ENCODE data around the gene KATNB1. TPM values are rescaled to one million over a fixed set of nuclear protein-coding genes. Genes with fewer than 3 reads are reported as not detected.
A peak's percentile ranks its signal among the peaks of the same experiment; 100 is the strongest.

The KATNB1 gene, protein sequence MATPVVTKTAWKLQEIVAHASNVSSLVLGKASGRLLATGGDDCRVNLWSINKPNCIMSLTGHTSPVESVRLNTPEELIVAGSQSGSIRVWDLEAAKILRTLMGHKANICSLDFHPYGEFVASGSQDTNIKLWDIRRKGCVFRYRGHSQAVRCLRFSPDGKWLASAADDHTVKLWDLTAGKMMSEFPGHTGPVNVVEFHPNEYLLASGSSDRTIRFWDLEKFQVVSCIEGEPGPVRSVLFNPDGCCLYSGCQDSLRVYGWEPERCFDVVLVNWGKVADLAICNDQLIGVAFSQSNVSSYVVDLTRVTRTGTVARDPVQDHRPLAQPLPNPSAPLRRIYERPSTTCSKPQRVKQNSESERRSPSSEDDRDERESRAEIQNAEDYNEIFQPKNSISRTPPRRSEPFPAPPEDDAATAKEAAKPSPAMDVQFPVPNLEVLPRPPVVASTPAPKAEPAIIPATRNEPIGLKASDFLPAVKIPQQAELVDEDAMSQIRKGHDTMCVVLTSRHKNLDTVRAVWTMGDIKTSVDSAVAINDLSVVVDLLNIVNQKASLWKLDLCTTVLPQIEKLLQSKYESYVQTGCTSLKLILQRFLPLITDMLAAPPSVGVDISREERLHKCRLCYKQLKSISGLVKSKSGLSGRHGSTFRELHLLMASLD
- total RNA-seq, result 34.7 and 41.5 TPM in 2 replicates

GRCh38 chr16:57735755-57736418, at the start of gene KATNB1:
TSS of gene KATNB1 (plus strand) at chr16:57735770. CDS start at chr16:57737244, 1,474 bp downstream.
- no peak for DNase-seq (ENCODE audit: low read depth)
- peak within 1 kb of the TSS; percentile 99 for H3K4me3 ChIP-seq (ENCODE audit: low read depth, low read length)
- TF ChIP-seq, protein P1, sequence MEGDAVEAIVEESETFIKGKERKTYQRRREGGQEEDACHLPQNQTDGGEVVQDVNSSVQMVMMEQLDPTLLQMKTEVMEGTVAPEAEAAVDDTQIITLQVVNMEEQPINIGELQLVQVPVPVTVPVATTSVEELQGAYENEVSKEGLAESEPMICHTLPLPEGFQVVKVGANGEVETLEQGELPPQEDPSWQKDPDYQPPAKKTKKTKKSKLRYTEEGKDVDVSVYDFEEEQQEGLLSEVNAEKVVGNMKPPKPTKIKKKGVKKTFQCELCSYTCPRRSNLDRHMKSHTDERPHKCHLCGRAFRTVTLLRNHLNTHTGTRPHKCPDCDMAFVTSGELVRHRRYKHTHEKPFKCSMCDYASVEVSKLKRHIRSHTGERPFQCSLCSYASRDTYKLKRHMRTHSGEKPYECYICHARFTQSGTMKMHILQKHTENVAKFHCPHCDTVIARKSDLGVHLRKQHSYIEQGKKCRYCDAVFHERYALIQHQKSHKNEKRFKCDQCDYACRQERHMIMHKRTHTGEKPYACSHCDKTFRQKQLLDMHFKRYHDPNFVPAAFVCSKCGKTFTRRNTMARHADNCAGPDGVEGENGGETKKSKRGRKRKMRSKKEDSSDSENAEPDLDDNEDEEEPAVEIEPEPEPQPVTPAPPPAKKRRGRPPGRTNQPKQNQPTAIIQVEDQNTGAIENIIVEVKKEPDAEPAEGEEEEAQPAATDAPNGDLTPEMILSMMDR (conservative IDR thresholded peaks at IDR 0.05; ENCODE audit: low read depth, low read length), result no peak

GRCh38 chr16:57686577-57686976, 49.0 kb upstream of the KATNB1 start:
- no peak overlapping the region for H3K4me3 ChIP-seq (ENCODE audit: low read depth, low read length)
- no peak for DNase-seq (ENCODE audit: low read depth)
- TF ChIP-seq, protein P1 (conservative IDR thresholded peaks at IDR 0.05; ENCODE audit: low read depth, low read length), result no peak

- no peak overlapping the region for H3K4me3 ChIP-seq (ENCODE audit: low read depth, low read length)
- TF ChIP-seq, protein P1 (conservative IDR thresholded peaks at IDR 0.05; ENCODE audit: low read depth, low read length), result no peak
- no peak for DNase-seq (ENCODE audit: low read depth)
Observed at GRCh38 chr16:57687363-57687929, 48.1 kb upstream of the KATNB1 start.

DNA sequence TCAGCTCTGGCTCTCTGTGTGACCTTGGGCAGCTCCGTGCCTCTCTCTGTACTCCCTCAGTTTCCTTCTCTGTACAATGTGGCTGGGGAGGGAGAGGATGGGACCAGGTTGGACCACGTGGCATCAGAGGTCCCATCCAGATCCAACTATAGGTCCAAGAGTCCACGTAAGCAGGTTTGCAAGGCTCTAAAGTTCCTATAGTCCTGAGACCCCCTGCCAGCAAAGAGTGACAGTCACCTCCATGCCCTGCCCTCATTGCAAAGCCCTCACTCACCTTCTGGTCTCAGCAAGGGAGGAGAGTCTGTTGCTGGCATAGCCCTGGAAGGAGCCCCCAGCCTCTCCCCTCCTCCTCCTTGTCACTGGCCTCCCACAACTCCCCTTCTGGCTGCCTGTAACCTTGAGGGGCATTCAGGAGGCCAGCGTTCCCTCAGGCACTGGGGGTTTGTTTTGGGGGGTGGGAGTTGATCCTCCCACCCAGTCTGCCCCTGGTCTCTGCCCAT, 47.0 kb upstream of the KATNB1 start:
- no peak for DNase-seq (ENCODE audit: low read depth)
- TF ChIP-seq, protein P1 (conservative IDR thresholded peaks at IDR 0.05; ENCODE audit: low read depth, low read length), result no peak
- no peak overlapping the region for H3K4me3 ChIP-seq (ENCODE audit: low read depth, low read length)

DNA sequence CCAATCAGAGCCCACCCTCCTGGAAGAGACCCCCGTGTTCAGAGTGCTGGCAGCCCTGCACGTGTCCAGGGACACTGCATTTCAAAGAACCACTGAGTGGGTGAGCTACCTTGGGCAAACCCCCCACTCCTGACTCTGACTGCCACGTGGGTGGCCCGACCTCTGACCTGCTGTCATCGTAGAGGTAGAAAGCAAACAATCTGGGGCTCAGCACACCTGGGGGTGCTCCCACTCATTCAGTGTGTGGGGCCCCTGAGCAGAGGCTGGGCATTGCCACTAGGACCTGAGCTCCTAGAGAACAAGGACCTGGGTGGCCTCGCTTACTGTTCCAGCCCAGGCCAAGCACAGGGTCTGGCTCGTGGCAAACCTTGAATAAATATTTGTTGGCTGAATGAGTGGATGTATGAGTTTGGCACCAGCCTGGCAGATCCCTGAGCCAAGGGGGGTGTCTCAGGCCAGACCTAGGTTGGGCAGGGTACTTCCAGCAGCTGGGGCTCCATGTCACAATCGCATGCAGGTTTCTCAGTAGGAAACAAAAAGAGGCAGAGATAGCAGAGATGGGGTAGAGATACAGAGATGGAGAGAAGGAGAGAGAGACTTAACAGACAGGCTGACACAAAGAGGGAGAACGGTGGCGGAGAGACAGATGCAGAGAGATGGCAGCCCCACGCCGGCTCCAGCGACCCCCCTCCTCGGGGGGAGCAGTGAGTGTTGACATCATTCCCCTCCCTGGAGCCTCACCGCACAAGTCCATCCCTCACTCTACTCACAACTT, 46.4 kb upstream of the KATNB1 start:
- TF ChIP-seq, protein P1 (conservative IDR thresholded peaks at IDR 0.05; ENCODE audit: low read depth, low read length), result no peak
- H3K4me3 ChIP-seq (ENCODE audit: low read depth, low read length), result no peak overlapping the region
- no peak for DNase-seq (ENCODE audit: low read depth)

Data from epithelial cell of proximal tubule (primary cell).